AG09319 (cell line): ENCODE results near the gene SEC14L3.

ENCODE experiments used
- DNase-seq: peaks from one replicate; pipeline ENCODE4 v3.0.0-alpha.2; 2010; ENCODE audit warnings: low read depth; ENCODE audit errors: extremely low read depth
- TF ChIP-seq, protein P1 (sequence below): IDR thresholded peaks from 2 replicates; pipeline ENCODE4 v1.5.1; 2011; ENCODE audit warnings: low read depth, mild to moderate bottlenecking, inconsistent platforms, low read length, moderate library complexity

The SEC14L3 gene

DNA sequence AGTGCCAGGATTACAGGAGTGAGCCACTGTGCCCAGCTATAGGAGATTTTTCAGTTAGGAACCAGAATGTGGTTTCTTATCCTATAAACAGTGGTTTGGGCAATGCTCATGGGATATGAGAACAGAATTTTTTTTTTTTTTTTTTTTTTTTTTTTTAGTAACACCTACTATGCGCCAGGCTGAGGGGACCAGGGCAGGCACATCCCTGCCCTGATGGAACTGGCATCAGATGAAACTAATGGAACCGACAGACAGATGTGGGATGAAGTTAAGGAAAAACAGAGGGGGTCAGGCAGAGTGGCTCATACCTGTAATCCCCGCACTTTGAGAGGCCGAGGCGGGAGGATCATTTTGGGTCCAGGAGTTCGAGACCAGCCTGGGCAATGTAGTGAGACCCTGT is 28.8 kb upstream of the SEC14L3 start:
- DNase-seq, result no peak
- TF ChIP-seq, protein P1, sequence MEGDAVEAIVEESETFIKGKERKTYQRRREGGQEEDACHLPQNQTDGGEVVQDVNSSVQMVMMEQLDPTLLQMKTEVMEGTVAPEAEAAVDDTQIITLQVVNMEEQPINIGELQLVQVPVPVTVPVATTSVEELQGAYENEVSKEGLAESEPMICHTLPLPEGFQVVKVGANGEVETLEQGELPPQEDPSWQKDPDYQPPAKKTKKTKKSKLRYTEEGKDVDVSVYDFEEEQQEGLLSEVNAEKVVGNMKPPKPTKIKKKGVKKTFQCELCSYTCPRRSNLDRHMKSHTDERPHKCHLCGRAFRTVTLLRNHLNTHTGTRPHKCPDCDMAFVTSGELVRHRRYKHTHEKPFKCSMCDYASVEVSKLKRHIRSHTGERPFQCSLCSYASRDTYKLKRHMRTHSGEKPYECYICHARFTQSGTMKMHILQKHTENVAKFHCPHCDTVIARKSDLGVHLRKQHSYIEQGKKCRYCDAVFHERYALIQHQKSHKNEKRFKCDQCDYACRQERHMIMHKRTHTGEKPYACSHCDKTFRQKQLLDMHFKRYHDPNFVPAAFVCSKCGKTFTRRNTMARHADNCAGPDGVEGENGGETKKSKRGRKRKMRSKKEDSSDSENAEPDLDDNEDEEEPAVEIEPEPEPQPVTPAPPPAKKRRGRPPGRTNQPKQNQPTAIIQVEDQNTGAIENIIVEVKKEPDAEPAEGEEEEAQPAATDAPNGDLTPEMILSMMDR, result no peak

- no peak for DNase-seq
- TF ChIP-seq, protein P1, result no peak
These were observed 25.8 kb upstream of the SEC14L3 start for GRCh38 chr22:30497466-30498150.

DNA sequence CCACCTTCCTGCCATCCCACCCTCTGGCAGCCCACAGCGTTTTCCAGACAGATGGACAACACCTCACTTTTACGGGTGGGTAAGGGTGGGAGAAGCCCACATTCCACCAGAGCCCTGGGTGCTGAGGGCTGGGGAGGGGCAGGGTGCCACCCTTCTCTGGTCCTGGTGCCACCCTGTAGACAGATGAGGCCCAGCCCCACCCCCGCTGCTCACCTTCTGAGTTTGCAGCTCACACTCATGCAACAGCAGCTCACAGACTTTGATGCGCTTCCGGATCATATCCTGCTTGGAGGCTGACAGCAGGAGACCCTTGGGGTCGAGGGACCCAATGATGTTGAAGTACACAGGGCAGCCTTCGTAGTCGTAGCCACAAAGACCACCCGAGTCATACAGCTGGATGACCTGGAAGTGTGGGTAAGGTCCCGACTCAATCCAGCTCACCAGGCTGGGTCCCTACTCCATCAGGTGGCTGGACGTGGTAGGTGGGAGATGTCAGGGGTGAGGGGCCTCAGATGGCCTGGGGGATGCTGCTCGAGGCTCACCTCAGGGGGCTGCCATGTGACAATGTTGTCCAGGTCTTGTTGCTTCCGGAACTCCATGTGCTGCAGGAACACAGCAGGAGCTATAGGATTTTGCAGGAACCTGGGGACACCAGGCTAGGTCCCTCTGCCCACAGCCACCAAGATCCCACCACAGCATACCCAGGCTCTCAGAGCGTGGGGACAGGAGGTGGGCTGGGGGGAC is 23.4 kb upstream of the SEC14L3 start:
- no peak for DNase-seq
- TF ChIP-seq, protein P1, result no peak

DNA sequence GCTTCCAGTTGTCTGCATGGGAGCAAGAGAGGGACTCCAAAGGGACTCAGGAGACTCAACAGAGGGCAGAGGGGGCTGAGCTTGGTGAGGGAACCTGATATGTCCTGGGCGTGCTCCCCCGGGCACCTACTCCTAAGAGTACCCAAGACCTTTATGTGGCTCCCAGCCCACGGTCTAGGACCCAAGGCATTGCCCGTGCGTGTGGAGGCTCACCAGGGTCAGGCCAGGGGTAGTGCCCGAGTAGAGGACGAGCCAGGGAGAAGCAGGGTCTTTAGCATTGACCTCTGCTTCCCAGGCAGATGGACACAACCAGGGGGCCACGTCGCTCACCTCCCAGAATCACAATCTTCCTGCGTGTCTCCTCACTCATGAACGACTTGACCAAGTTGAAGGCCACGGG is 20.3 kb upstream of the SEC14L3 start:
- no peak for DNase-seq
- TF ChIP-seq, protein P1, result no peak

DNA sequence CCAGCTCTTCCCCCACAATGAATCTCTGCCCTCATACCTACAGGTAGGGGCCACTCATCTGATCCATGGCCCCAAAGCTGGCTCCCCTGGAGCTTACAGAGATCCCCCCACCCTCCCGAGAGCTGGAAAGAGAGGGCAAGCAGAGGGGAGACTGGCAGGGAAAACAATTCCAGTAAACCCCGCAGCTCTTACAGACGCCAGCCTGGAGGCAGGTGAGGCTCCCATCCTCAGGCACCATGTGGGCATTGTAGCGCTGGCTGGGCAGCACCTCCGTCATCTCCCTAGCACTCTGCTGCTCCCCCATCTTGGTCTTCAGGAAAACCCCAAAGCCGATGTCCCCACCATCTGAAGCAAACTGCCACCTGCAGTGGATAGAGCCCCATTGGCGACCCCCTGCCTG is 19.6 kb upstream of the SEC14L3 start:
- TF ChIP-seq, protein P1, result no peak
- no peak for DNase-seq

- TF ChIP-seq, protein P1, result no peak
- DNase-seq, result no peak
These were observed 18.6 kb upstream of the SEC14L3 start for GRCh38 chr22:30490399-30490798.

DNA sequence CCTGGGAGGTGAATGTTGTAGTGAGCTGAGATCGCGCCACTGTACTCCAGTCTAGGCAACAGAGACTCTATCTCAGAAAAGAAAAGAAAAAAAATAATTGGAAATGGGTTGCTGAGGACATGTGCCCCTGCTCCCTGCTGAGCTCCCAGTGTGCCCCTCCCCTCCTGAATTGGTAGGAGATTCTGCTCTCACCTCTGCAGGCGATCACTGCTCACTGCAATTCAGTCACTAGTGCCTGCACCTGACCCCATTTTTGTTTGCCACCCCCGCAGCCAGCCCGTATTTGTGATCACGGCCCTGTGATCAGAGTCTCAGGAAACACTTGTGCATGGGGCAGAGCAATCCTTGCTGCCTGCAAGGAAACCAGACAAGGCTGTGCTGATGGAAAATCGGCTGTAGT is 16.3 kb upstream of the SEC14L3 start:
- no peak for DNase-seq
- TF ChIP-seq, protein P1, result no peak
